ENCODE data around the gene ZBTB34. TPM values are rescaled to one million over a fixed set of nuclear protein-coding genes. Genes with fewer than 3 reads are reported as not detected.

The ZBTB34 gene
- total and polyA plus RNA-seq, 2 experiments from 2014 or later = 4.9 to 13.0 TPM

GRCh38 chr9:126934441-126934840 is 74.0 kb downstream of the ZBTB34 start:
- TF ChIP-seq CTCF (IDR thresholded peaks at IDR 0.05; ENCODE audit: low read depth, low read length) = no peak

More at GRCh38 chr9:126934441-126934840, 74.0 kb downstream of the ZBTB34 start:
- H3K4me3 ChIP-seq = no peak overlapping the region
- DNase-seq (ENCODE audit: low read depth in 1 of 2, low spot score in 1 of 2) = no peak
- no peaks in the 10 kb centered on the region for H3K27me3 ChIP-seq
- H3K4me1 ChIP-seq (ENCODE audit: low read depth) = no peaks in the 10 kb centered on the region
- H3K27ac ChIP-seq = no peak overlapping the region
- H3K9me3 ChIP-seq (ENCODE audit: low read depth) = no peaks in the 10 kb centered on the region
- no peaks in the 10 kb centered on the region for H3K36me3 ChIP-seq

Other genes with a start within 250 kb of the ZBTB34 start
- 0.14 TPM in 1 of 2 replicates, not detected in the other for gene LMX1B, start 246.7 kb upstream of the ZBTB34 start, total RNA-seq
- gene LMX1B, start 246.7 kb upstream of the ZBTB34 start, polyA plus RNA-seq = not detected in 2 replicates
- 12.5 and 18.6 TPM in 2 replicates for gene ZBTB43, start 55.6 kb upstream of the ZBTB34 start, total RNA-seq
- gene ZBTB43, start 55.6 kb upstream of the ZBTB34 start, polyA plus RNA-seq = 17.6 and 38.3 TPM in 2 replicates
- 16.1 and 18.1 TPM in 2 replicates for gene RALGPS1, start 54.1 kb downstream of the ZBTB34 start, total RNA-seq
- 14.1 and 15.7 TPM in 2 replicates for gene RALGPS1, start 54.1 kb downstream of the ZBTB34 start, polyA plus RNA-seq

Measured in cardiac muscle cell (in vitro differentiated cells and primary cell).